ENCODE results near the gene NFASC.

NFASC gene

DNA sequence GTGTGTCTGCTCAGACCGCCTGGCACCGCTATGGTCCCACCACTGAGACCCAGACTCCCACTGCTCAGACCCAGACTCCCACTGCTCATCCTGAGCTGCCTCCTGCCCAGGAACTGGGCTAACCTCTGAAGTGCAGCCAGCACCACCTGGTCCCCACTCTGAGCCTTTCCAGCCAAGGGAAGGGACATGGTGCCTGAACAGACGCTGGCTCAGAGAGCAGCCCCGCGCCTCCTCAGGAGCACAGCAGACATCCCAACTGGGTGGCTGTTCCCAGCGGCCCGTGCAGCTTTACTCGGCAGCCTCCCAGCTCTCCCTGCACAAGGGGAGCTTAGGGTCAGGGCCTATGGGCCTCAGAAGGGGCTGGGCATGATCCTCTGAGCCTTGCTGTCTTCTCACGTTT is 144.6 kb downstream of the NFASC start:
- no peak for DNase-seq

DNA sequence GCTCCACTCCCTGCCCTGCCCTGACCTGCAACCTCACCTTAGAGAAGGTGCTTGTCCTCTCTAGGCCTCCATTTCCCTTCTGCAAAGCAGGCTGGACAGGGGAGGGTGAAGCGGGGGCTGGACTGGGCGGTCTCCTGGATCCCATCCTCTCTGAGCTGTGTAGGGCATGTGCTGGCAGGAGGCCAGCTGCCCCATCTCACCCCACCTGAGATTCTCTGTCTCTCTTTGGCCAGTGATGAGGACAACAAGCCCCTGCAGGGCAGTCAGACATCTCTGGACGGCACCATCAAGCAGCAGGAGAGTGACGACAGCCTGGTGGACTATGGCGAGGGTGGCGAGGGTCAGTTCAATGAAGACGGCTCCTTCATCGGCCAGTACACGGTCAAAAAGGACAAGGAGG is 145.4 kb downstream of the NFASC start:
- no peak for DNase-seq

DNA sequence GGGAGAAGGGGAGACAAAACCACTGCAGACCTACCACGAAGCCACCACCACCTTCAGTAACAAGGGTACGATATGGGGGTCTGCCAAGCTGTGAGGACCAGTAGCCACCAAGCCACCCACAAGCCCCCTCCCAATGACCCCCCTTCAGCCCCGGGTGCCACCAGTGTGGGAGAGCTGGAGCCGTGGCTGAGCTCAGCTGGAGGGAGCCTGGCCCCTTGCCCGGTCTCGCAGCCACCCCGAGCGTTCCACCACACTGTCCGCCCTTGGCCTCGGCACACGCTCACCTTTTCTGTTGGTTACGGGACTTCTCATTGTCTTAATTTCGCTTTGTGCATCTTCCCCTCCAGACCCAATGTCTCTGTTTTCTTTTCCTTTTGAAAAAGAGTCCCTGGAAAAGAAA is 145.9 kb downstream of the NFASC start:
- no peak for DNase-seq

DNA sequence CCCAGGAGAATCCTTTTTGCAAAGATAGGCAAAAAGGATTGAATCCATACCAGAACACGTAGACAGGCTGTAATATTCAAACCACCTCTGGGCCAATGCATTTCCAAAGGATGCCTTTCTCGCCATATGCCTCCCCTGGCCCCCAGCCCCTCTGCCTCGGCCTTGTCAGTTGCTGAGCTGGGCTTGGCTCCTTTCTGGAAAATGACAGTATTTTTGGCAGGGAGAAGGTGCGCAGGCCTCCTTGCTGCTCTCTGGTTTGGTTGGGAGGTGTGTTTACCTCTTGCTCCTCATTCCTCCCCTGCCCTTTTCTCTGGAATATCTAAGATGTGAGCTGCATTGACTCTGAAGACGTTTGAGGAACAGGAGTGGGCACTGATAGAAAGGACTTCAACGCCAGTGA is 146.3 kb downstream of the NFASC start:
- DNase-seq: no peak

DNA sequence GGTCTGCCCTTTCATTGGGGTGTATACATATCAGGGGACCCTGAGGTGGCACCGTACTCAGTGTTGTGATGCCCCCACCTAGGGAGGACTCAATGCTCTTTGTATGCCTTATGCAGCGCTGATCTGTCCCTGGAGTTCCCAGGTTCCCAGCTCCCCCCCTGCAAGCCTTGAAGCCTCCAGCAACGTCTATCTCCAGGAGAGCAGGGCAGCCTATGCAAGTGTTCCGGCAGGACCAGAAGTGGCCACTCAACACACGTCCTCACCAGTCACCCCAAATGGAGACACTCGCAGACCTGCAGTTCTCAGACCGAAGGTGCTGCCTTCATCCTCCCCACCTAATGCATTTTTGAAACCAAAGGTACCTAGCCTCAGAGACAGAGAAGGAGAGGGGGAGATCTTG is 147.1 kb downstream of the NFASC start:
- no peak for DNase-seq

DNA sequence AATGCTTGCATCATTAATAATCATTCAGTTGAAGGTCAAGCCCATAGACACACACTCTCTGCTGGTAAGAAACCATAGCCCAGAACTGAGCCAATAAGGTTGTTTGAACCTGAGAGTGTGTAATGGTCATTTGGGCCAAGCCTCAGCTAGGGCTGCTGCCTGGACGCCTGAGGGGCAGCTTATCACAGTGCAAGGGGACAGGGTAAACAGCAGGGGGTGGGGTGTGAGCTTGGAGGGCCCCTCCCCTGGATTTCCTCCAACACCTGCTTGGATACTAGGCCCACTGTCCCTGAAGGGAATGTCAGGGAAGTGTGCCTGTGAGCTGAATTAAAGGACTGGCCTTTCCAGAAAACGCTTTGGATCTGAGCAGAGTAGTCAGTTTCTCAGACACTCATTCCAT is 147.7 kb downstream of the NFASC start:
- DNase-seq: no peak

DNA sequence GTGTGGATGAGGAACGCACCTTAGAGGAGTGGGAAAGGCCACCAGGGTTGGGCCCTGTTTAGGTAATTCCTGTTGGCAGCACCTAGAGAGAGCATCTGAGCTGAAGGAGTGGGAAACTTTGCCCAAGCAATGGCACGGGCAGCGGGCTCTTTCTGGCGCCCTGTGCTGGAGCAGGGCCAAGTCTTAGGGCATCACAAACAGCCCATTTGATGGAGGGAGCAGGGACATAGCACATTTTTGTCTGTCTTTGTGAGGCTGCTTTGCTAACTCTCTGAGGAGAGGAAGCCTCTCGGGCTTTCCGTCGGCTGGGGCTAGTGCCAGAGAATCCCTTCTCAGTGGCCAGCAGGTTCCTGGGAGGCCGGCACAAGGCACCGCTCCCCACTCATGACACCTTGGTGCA is 149.8 kb downstream of the NFASC start:
- no peak for DNase-seq

DNA sequence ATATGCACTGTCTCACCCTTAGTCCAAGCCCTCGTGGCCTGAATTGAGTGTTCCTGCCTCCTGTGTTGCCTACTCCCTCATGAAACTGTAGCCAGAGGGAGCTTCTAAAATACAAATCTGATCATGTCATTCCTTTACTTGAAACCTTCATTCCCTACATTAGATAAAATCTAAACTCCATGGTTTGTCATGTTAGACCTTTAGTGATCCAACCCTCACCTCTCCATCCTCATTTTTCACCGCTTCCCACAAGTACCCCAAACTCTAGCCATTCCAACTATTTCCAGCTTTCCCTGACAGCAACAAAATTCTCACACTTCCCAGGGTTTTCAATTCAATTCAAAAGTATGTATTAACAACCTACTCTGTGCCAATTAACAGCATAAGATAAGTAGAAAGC is 154.0 kb downstream of the NFASC start:
- DNase-seq: no peak

DNA sequence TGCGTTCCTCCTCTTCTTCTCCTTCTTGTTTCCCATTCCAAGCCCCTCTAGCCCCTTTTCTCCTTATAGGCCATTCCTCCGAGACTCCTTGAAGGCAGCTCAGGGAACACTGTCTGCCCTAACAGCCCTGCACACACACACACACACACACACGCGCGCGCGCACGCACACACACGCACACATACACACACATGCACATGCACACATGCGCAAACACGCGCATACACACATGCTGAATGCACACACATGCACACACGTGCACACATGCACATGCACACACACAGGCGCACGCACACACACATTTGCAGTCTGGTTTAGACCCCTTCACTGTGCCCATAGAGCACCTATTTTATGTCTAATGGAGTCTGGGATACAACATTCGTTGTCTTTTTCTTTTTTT is 154.6 kb downstream of the NFASC start:
- no peak for DNase-seq

DNA sequence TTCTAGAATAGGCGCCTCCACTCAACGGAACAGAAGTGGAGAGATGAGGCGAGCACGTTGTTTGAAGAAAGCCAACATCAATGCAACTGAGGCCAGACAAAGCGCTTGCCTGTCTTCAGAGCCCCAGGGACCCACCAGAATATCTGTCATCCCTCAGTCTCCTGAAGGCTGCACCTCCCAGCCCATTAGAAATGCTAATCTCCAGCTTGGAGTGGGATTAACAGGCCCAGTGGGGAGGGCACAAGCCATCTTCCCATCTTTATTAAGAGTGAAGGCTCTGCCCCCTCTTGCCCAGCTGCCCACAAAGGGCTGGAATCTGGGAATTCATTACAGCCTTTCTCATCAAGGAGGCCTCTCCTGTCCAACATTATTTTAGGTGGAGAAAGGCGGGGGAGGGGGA is 155.5 kb downstream of the NFASC start:
- DNase-seq: no peak

DNA sequence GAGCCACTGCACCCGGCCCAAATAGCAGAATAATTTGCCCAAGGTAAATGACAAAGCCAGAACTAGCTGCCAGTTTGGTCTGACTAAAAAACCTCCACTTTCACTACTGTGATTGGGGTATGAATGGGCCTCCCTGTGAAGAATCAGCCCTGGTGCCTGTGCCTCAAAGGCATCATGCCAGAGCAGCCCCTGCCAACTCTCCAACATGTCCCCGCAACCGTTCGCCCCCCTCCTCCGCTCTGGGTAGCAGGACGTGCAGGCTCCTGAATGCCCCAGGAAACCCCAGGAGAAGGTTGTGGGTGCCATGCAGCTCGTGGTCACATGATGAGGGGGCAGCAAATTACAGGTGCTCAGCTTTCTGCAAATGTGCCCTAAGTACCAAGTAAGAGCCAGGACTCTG is 157.7 kb downstream of the NFASC start:
- DNase-seq: no peak

DNA sequence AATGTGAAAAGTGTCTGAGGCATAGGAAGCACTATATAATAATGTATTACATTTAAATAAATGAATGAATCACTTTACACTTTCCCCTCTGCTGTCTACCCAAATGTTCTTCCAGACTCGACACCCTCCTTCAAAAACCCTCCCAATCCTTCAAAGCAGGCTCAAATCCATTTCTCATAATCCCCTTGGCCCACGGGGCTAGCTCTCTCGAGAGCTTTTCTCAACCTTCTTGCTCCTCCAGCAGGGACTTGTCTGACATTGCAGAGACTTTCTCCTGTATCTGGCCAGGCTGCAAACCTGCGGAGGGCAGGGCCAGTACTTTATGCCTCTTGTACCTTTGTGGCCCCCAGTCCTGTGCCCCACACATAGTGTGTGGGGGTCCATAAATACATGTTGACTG is 158.3 kb downstream of the NFASC start:
- DNase-seq: no peak

DNA sequence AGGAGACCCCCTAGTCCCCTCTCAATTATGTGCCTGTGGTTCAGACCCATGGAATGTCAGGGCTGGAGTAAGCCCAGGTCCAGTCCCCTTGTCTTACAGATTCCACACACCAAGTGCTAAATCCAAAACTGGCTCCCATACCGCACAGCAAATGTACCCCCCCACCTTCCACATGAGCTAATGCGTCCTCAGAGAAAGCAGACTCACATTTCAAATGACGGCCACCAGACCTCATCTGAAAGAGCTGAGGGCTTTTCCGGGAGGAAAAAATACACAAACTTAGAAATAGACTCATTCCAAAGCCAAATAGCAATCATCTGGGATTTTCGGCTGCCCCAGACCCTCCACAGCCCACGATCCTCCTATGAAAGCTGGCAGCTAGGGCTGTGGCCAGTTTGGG is 159.6 kb downstream of the NFASC start:
- DNase-seq: no peak

DNA sequence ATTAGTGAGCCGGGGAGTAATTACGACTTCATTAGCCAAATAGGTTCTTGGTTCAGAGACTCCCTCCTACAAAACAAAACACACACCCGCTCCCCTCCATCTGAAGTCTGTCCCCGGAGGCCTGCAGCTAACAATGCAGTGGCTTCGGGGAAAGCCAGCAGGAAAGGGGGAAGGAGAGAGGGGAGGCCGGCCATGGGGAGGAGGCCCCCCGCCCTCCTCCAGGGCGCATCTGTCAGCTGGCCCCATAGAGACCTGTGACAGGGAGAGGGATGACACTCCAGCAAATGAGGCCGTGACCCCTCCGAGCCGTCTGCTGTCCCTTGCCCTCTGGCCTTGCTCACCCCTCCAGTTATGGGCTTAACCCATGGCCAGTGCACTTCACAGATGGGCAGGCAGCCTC is 160.2 kb downstream of the NFASC start:
- DNase-seq: no peak

DNA sequence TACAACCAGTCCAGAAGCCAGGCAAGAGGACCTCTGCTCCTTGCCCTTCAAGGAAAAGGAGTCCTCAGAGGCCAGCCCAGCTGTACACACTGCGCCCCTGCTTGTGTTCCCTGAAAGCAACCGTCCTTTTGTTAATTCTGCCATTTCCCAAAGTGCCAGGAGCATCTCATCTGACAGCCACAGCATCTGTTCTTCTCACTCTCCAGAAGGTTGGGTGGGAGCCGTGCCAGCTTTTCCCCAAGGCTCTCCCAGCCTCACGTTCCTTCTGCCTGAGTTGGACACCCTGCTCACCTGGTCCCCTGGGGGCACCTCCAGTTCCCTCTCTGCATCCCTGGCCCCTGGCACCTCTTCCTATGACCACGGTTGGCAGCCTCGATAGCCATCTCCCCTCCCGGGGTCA is 161.8 kb downstream of the NFASC start:
- DNase-seq: no peak

DNA sequence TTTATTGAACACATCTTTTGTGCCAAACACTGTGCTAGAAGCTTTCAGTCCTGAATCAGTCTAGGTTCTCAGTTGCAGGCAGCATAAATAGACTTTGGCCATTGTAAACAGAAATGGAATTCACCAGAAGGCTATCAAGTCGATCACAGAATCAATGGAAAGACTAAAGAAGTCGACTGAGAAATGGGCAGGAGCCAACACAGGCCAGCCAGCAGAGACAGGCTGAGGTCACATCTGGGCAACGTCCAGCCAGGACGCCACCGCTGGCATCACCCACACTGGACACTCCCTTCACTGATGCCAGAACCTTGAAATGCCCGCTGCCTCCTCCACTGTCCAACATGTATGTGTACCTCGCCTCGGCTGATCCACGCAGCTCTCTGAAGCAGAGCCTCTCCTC is 166.9 kb downstream of the NFASC start:
- no peak for DNase-seq

DNA sequence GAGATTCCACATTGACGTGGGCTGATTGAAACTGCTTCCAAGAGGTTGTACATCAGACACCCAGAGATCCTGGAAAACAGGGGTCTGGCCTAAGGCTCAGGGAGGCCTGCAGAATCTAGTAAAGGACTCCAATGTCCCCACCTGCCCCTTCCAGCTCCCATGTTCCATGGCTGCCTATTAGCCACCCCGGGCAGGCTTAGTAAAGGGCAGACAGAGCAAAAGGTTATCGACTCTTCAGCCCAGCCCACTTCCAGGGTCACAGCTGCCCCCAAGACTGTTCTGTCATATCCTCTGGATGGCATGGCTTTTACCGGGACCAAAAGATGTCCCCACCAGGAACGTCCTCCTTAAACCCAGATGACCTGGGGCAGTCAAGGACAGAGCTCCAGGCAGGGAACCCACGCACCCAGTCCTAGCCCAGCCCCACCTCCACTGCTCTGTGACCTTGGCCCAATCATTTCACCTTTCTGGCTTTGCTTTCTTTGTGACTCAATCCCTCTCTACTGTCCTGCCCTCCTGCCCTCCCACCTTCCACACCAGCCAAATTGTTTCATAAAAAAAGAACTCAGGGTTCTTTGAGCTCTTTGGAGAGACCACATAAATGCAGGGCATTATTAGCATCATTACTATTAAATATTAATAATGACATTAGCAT is 167.6 kb downstream of the NFASC start:
- no peak for DNase-seq

DNA sequence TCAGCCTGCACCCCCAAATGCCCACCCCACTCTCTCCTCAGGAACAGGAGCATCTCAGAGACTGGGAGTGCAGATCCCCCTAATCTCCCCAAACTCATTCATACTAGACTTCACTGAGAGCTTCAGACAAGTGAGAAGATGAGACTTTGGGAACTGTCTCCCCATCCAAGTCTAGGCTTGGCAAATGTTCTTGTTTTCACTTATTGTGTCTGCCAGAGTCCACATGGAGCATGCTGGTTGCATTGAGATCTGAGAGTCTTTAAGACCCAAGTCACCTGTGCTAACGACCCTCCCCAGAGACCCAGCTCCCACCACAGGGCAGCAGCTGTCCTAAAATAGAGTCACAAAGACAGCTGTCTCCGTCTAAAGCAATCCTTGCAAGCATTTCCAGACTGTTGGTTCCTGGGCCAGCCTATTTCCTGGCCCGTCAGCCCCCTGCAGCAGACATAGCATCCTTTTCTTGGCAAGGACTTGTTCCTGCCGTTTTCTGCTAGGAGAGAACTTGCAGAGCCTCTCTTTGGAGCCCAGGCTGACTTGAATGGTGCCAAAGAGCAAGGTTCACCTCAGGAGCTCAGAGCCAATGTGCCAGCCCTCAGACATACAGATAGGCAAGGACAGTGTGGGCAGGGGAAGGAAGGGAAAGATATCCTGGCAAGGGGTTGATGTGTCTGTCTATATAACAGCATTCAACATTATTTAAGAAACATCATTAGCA is 170.5 kb downstream of the NFASC start:
- DNase-seq: no peak

DNA sequence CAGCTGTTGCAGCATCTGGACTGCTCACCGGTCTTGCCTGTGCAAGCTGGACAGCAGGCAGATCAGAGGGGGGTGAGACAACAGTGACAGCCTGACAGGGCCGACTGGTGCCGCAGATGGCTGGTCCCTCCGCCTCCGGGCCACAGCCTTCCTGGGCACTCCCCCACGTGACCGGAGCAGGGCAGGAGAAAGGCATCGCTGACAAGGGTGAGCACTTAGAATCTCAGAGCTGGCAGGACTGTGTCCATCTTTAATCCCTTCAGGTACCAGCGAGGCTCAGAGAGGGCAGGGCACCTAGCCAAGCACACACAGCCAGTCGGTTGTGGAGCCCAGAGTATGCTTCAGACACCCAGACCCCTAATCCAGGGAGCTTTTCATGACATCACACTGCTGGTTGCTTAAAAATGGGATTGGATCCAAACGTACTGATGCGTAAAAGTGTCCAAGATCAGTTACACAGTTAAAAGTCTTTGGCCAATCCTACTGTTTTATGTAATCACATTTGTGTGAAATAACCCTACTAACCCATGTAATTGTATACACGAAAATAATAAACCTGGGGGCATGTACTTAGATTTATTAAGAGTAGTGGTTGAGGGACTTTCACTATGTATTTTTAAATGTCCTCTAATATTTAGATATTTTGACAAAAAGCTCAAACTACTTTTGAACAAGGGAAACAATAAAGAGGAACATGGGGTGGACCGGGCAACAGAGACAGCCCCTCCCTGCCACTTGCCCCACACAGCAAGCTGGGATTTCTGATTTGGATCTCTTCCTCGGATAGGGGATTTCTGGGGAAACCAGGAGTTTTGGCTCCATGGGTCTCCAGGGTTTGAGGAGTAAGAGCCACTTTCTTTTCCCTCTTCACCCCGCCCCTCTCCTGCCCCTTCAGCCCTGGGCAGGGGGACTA is 171.6 kb downstream of the NFASC start:
- DNase-seq: no peak

DNA sequence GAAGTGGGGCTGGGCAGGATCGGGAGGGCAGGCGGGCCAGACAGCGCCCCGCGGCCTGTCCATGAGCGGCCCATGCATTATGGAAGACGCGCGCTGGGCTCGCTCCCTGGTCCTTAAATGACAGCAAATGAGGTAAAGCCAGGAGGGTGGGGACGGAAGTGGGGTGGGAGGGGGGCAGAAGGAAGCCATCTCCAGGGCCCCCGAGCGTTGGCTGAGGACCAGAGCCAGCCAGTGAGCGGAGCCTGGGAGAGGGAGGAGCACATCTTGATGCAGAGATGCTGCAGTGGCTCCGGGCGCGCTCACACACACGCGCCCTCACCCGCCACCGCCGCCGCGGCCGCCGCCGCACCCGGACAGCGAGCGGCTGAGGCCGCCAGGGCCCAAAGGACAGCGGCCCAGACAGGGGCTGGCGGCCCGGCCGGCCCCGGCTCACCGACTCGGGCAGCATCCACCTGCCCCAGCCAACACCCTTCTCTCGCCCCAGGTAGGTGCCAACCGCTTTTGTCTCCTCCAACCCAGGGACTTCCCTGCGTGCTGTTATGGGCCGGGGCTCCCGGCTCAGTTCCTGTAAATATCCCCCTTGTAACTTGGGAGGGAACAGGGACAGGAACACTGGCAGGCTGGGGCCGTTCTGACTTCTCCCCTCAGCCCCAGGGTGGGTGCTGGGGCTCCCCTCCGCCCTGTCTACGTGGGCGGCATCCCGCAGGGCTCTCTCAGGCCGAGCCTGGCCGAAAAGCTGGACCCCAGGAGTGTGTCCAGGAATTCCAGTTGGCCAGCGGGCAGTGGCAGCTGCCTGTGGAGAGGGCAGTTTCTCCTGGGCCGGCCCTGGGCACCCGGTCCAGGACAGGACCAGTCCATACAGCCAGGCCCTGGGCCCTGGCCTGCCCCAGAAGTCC is 172.5 kb downstream of the NFASC start, which contains the start of gene CNTN2:
Gene CNTN2, plus strand, starts transcription at position 302 of the 896 bp plus-strand sequence. CDS start 9,974 bp downstream, outside the sequence.
- no peak for DNase-seq

DNA sequence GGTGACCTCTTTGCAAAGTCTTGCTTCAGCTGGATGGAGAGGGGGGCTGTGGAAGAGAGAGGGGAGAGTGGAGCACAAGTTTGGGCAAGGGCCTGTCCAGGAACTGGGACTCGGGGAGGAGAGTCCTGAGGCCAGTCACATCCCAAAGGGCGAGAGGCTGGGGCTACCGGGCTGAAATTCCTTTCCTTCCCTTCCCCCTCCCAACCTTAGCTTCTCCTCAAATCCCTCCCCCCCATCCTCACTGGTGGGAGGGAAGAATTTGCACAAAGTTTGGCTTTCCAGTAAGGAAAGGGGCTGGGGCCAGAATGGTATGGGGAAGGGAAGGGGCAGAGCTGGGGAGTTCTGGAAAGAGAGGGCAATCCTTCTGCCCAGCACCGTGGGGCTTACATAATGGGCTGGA is 173.2 kb downstream of the NFASC start:
- no peak for DNase-seq

DNA sequence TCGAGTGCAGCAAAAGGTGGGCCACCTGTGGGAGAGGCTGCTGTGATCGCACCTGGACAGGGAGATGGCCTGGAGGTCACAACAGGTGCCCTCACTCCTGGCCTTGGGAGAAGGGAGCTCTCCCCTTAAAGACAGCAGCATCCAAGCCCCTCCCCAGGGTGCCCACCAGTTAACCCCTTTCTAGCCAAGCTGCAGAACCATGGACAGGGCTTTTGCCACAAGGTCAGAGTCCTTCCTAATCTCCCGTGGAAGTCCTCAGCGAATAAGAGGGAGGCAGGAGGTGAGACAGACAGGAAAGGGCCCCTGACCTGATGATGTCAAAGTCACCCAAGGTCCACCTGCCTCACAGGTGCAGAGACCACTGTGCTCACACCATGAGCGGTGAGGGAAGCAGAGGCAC is 174.1 kb downstream of the NFASC start:
- DNase-seq: no peak

DNA sequence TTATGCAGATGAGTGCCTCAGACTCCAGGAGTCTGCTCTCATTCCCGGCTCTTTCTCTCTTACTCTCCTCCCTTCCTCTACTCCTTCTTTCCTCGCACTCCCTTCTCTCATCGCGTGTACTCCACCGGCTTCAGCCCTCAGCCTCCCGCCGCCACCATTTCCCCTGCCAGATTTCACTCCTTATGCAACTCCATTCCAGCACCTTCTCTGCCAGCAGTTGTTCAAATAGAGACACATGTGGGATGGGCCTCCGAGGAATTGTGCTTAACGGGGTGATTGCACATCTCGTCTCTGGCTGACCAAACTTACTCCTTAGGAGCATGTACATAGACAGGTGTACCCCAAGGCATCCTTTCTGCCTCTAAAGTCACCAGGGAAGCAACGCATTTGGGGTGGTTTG is 174.5 kb downstream of the NFASC start:
- DNase-seq: no peak
